Mesendoderm (in vitro differentiated cells): ENCODE results near the gene MYCN.

Experiments
- DNase-seq: peaks from one replicate; pipeline ENCODE4 v3.0.0; 2013
- H2AK5ac ChIP-seq: 2 replicates; pipeline ENCODE4 v1.6.1; 2013; ENCODE audit warnings: low read length, inconsistent platforms
- H2BK120ac ChIP-seq: 2 replicates; pipeline ENCODE4 v1.6.1; 2013; ENCODE audit warnings: low read depth, mild to moderate bottlenecking, low read length, moderate library complexity, mixed read lengths
- H2BK15ac ChIP-seq: replicated peaks from 2 replicates; pipeline ENCODE4 v1.6.1; 2013; ENCODE audit warnings: low read depth, mild to moderate bottlenecking, moderate library complexity
- H2BK5ac ChIP-seq: 2 replicates; pipeline ENCODE4 v1.6.1; 2013; ENCODE audit warnings: low read length, inconsistent platforms
- H3K18ac ChIP-seq: 2 replicates; pipeline ENCODE4 v1.6.1; 2013; ENCODE audit warnings: mild to moderate bottlenecking, low read length, mixed read lengths
- H3K23ac ChIP-seq: one replicate; pipeline ENCODE4 v1.6.1; 2013; ENCODE audit warnings: low read length
- H3K27ac ChIP-seq: 2 replicates; pipeline ENCODE4 v1.5.1; 2013; ENCODE audit warnings: low read depth, mild to moderate bottlenecking, inconsistent platforms, low read length, moderate library complexity
- H3K27me3 ChIP-seq: 2 replicates; pipeline ENCODE4 v1.6.1; 2013; ENCODE audit warnings: low read length, control low read depth, mild to moderate bottlenecking, inconsistent platforms; ENCODE audit not compliant: insufficient read depth, poor library complexity
- H3K36me3 ChIP-seq: 2 replicates; pipeline ENCODE4 v1.6.1; 2013; ENCODE audit warnings: low read length, inconsistent platforms; ENCODE audit not compliant: control insufficient read depth, insufficient read depth
- H3K4ac ChIP-seq: one replicate; pipeline ENCODE4 v1.6.1; 2013; ENCODE audit warnings: low read depth, mild to moderate bottlenecking, low read length, moderate library complexity
- H3K4me1 ChIP-seq: 2 replicates; pipeline ENCODE4 v1.6.1; 2013; ENCODE audit warnings: low read depth, low read length, inconsistent platforms; ENCODE audit not compliant: control insufficient read depth
- H3K4me2 ChIP-seq: 2 replicates; pipeline ENCODE4 v1.6.1; 2013; ENCODE audit warnings: low read length
- H3K4me3 ChIP-seq: 2 replicates; pipeline ENCODE4 v1.5.1; 2013; ENCODE audit warnings: mild to moderate bottlenecking, low read length
- H3K56ac ChIP-seq: one replicate; pipeline ENCODE4 v1.6.1; 2013; ENCODE audit warnings: low read length
- H3K79me1 ChIP-seq: 2 replicates; pipeline ENCODE4 v1.6.1; 2013; ENCODE audit warnings: low read length, inconsistent platforms
- H3K79me2 ChIP-seq: 2 replicates; pipeline ENCODE4 v1.6.1; 2013; ENCODE audit warnings: mild to moderate bottlenecking, low read length; ENCODE audit not compliant: control insufficient read depth, insufficient read depth
- H3K9ac ChIP-seq: 2 replicates; pipeline ENCODE4 v1.6.1; 2013; ENCODE audit warnings: low read length, inconsistent platforms
- H4K5ac ChIP-seq: one replicate; pipeline ENCODE4 v1.6.1; 2013; ENCODE audit warnings: low read length
- H4K8ac ChIP-seq: one replicate; pipeline ENCODE4 v1.6.1; 2013; ENCODE audit warnings: low read depth, mild to moderate bottlenecking, control low read depth, low read length, moderate library complexity
- WGBS: extraction: QIAGEN DNeasy Blood & Tissue Kit; methylation state at CpG from one replicate; pipeline ENCODE4 v1.1.7; 2013; ENCODE audit warnings: low lambda C conversion rate, missing lambda C conversion rate; ENCODE audit not compliant: insufficient coverage; ENCODE audit errors: extremely low coverage; 5-methylcytosine and 5-hydroxymethylcytosine counted together

The MYCN gene

GRCh38 chr2:15905986-15906491 lies 34.3 kb upstream of the MYCN start:
- Histone ChIP-seq H3K56ac (no peak overlapping the region), H3K4ac (no peak overlapping the region), H4K8ac (no peak overlapping the region), H3K9ac (no peak overlapping the region), H3K4me1 (no peaks in the 10 kb centered on the region), H2AK5ac (no peak overlapping the region), H3K23ac (no peak overlapping the region), H3K18ac (no peak overlapping the region), H3K36me3 (no peaks in the 10 kb centered on the region), H2BK15ac (no peak overlapping the region), H3K79me2 (no peaks in the 10 kb centered on the region), H3K27ac (no peak overlapping the region), H4K5ac (no peak overlapping the region), H2BK5ac (no peak overlapping the region), H2BK120ac (no peak overlapping the region), H3K4me2 (no peak overlapping the region), H3K27me3 (no peaks in the 10 kb centered on the region), H3K4me3 (no peak overlapping the region), H3K79me1 (no peaks in the 10 kb centered on the region)
- DNase-seq = no peak
- WGBS = no CpG with 5 or more reads among the region's 6 CpGs

- Histone ChIP-seq H3K27me3 (no peaks in the 10 kb centered on the region), H3K9ac (no peak overlapping the region), H3K4me3 (no peak overlapping the region), H3K4me1 (no peaks in the 10 kb centered on the region), H3K56ac (no peak overlapping the region), H3K4me2 (no peak overlapping the region), H3K18ac (no peak overlapping the region), H4K5ac (no peak overlapping the region), H2BK15ac (no peak overlapping the region), H3K79me2 (no peaks in the 10 kb centered on the region), H2BK120ac (no peak overlapping the region), H4K8ac (no peak overlapping the region), H3K4ac (no peak overlapping the region), H2AK5ac (no peak overlapping the region), H3K27ac (no peak overlapping the region), H3K36me3 (no peaks in the 10 kb centered on the region), H2BK5ac (no peak overlapping the region), H3K23ac (no peak overlapping the region), H3K79me1 (no peaks in the 10 kb centered on the region)
- no CpG with 5 or more reads among the region's 5 CpGs for WGBS
- no peak for DNase-seq
Observed at GRCh38 chr2:15906778-15907177, 33.6 kb upstream of the MYCN start.

- Histone ChIP-seq H3K79me2 (no peaks in the 10 kb centered on the region), H2BK15ac (no peak overlapping the region), H4K8ac (no peak overlapping the region), H3K4me2 (no peak overlapping the region), H3K23ac (no peak overlapping the region), H3K56ac (no peak overlapping the region), H3K36me3 (no peaks in the 10 kb centered on the region), H2BK120ac (no peak overlapping the region), H3K4me3 (no peak overlapping the region), H3K4me1 (no peaks in the 10 kb centered on the region), H3K9ac (no peak overlapping the region), H4K5ac (no peak overlapping the region), H3K4ac (no peak overlapping the region), H2AK5ac (no peak overlapping the region), H3K27ac (no peak overlapping the region), H3K79me1 (no peaks in the 10 kb centered on the region), H3K18ac (no peak overlapping the region), H3K27me3 (no peaks in the 10 kb centered on the region), H2BK5ac (no peak overlapping the region)
- DNase-seq = no peak
- WGBS = no CpG with 5 or more reads among the region's 2 CpGs
Observed at GRCh38 chr2:15907461-15908324, 32.7 kb upstream of the MYCN start.

GRCh38 chr2:15908371-15908770 lies 32.0 kb upstream of the MYCN start:
- Histone ChIP-seq H4K8ac (no peak overlapping the region), H3K27ac (no peak overlapping the region), H4K5ac (no peak overlapping the region), H3K79me2 (no peaks in the 10 kb centered on the region), H3K79me1 (no peaks in the 10 kb centered on the region), H3K4me2 (no peak overlapping the region), H3K27me3 (no peaks in the 10 kb centered on the region), H3K4me1 (no peaks in the 10 kb centered on the region), H2BK15ac (no peak overlapping the region), H2AK5ac (no peak overlapping the region), H3K23ac (no peak overlapping the region), H3K4ac (no peak overlapping the region), H3K36me3 (no peaks in the 10 kb centered on the region), H3K9ac (no peak overlapping the region), H3K56ac (no peak overlapping the region), H3K18ac (no peak overlapping the region), H2BK5ac (no peak overlapping the region), H2BK120ac (no peak overlapping the region), H3K4me3 (no peak overlapping the region)
- no peak for DNase-seq
- WGBS = no CpG with 5 or more reads among the region's 4 CpGs

GRCh38 chr2:15909157-15909556 lies 31.2 kb upstream of the MYCN start:
- Histone ChIP-seq H3K36me3 (no peaks in the 10 kb centered on the region), H3K4me3 (no peak overlapping the region), H3K56ac (no peak overlapping the region), H3K79me1 (no peaks in the 10 kb centered on the region), H3K4ac (no peak overlapping the region), H2BK120ac (no peak overlapping the region), H4K8ac (no peak overlapping the region), H3K27me3 (no peaks in the 10 kb centered on the region), H2BK15ac (no peak overlapping the region), H3K18ac (no peak overlapping the region), H3K23ac (no peak overlapping the region), H3K4me1 (no peaks in the 10 kb centered on the region), H3K79me2 (no peaks in the 10 kb centered on the region), H3K27ac (no peak overlapping the region), H2AK5ac (no peak overlapping the region), H3K4me2 (no peak overlapping the region), H3K9ac (no peak overlapping the region), H4K5ac (no peak overlapping the region), H2BK5ac (no peak overlapping the region)
- no CpG with 5 or more reads among the region's 4 CpGs for WGBS
- DNase-seq = no peak
